WTC11 (cell line): ENCODE results near the gene NSMF. TPM values are rescaled to one million over a fixed set of nuclear protein-coding genes. Genes with fewer than 3 reads are reported as not detected.

Experiments
- ATAC-seq: fragments of 200-7000 bp; cut with Tn5 transposase; 2 replicates; pipeline ENCODE4 v1.10.0; 2021; ENCODE audit warnings: mild to moderate bottlenecking, moderate library complexity
- CTCF ChIA-PET: fragments of 300-600 bp; sonication (Branson Sonifier 250); formaldehyde crosslinking; loops from one replicate; lab custom pipeline; 2021; ENCODE audit warnings: antibody characterized with exemption; lab: Charles Lee
- POLR2A ChIA-PET: fragments of 350-600 bp; sonication (Branson Sonifier 250); formaldehyde crosslinking; loops from one replicate; lab custom pipeline; 2021; ENCODE audit warnings: antibody characterized with exemption; lab: Charles Lee
- DNase-seq: peaks from one replicate; pipeline ENCODE4 v3.0.0; 2021; ENCODE audit warnings: low spot score
- H3K27ac Mint-ChIP-seq: 2 replicates; pipeline ENCODE4 v1.8.0; 2021; ENCODE audit warnings: mixed read lengths
- H3K27me3 Mint-ChIP-seq: 2 replicates; pipeline ENCODE4 v1.8.0; 2021; ENCODE audit warnings: low read depth, mild to moderate bottlenecking, moderate library complexity, mixed read lengths
- H3K36me3 Mint-ChIP-seq: 2 replicates; pipeline ENCODE4 v1.8.0; 2021; ENCODE audit warnings: mixed read lengths
- H3K4me1 Mint-ChIP-seq: 2 replicates; pipeline ENCODE4 v1.8.0; 2022; ENCODE audit warnings: mixed read lengths
- H3K4me3 Mint-ChIP-seq: 2 replicates; pipeline ENCODE4 v1.8.0; 2021; ENCODE audit warnings: mild to moderate bottlenecking, moderate library complexity, mixed read lengths
- H3K9me3 Mint-ChIP-seq: 2 replicates; pipeline ENCODE4 v1.8.0; 2021; ENCODE audit warnings: mixed read lengths
- ATF1 ChIP-seq: sonication (generic); formaldehyde crosslinking; IDR thresholded peaks from 2 replicates; pipeline ENCODE4 v1.8.1; 2023; ENCODE audit warnings: mild to moderate bottlenecking, moderate library complexity, missing genetic modification reagents
- CREB1 ChIP-seq: sonication (generic); formaldehyde crosslinking; IDR thresholded peaks from 2 replicates; pipeline ENCODE4 v1.8.0; 2023; ENCODE audit warnings: mild to moderate bottlenecking, missing genetic modification reagents
- ELF4 ChIP-seq: sonication (generic); formaldehyde crosslinking; IDR thresholded peaks from 2 replicates; pipeline ENCODE4 v1.8.1; 2022; ENCODE audit warnings: low read depth, mild to moderate bottlenecking, moderate library complexity, missing genetic modification reagents
- FOXJ3 ChIP-seq: sonication (generic); formaldehyde crosslinking; IDR thresholded peaks from 2 replicates; pipeline ENCODE4 v1.9.0; 2021; ENCODE audit warnings: missing genetic modification reagents, mild to moderate bottlenecking, borderline replicate concordance
- FOXK1 ChIP-seq: sonication (generic); formaldehyde crosslinking; IDR thresholded peaks from 2 replicates; pipeline ENCODE4 v1.8.0; 2022; ENCODE audit warnings: mild to moderate bottlenecking, moderate library complexity, missing genetic modification reagents
- FOXP1 ChIP-seq: sonication (generic); formaldehyde crosslinking; IDR thresholded peaks from 2 replicates; pipeline ENCODE4 v1.8.0; 2022; ENCODE audit warnings: missing genetic modification reagents, mild to moderate bottlenecking, moderate library complexity, borderline replicate concordance
- NFATC4 ChIP-seq: fragments of 250-450 bp; sonication (Bioruptor Pico); IDR thresholded peaks from 2 replicates; pipeline ENCODE4 v1.9.0; 2021; ENCODE audit warnings: mild to moderate bottlenecking
- NFE2L1 ChIP-seq: sonication (generic); formaldehyde crosslinking; IDR thresholded peaks from 2 replicates; pipeline ENCODE4 v1.8.1; 2023; ENCODE audit warnings: missing genetic modification reagents
- NFYB ChIP-seq: sonication (generic); formaldehyde crosslinking; conservative IDR thresholded peaks from 2 replicates; pipeline ENCODE4 v1.8.0; 2022; ENCODE audit warnings: low read depth, missing genetic modification reagents
- NR1H2 ChIP-seq: sonication (generic); formaldehyde crosslinking; IDR thresholded peaks from 2 replicates; pipeline ENCODE4 v1.9.0; 2021; ENCODE audit warnings: mild to moderate bottlenecking, moderate library complexity, missing genetic modification reagents
- PRRX2 ChIP-seq: fragments of 250-450 bp; sonication (Bioruptor Pico); IDR thresholded peaks from 2 replicates; pipeline ENCODE4 v1.8.0; 2021; ENCODE audit warnings: mild to moderate bottlenecking
- RORB ChIP-seq: fragments of 250-450 bp; sonication (Bioruptor Pico); IDR thresholded peaks from 2 replicates; pipeline ENCODE4 v1.9.0; 2021; ENCODE audit warnings: mild to moderate bottlenecking
- ZBTB21 ChIP-seq: sonication (generic); formaldehyde crosslinking; IDR thresholded peaks from 2 replicates; pipeline ENCODE4 v1.8.1; 2023; ENCODE audit warnings: mild to moderate bottlenecking, missing genetic modification reagents, borderline replicate concordance
- ZNF138 ChIP-seq: sonication (generic); formaldehyde crosslinking; conservative IDR thresholded peaks from 2 replicates; pipeline ENCODE4 v1.8.1; 2022; ENCODE audit warnings: mild to moderate bottlenecking, moderate library complexity, missing genetic modification reagents
- ZNF232 ChIP-seq: sonication (generic); formaldehyde crosslinking; IDR thresholded peaks from 2 replicates; pipeline ENCODE4 v1.8.0; 2022; ENCODE audit warnings: mild to moderate bottlenecking, missing genetic modification reagents
- ZNF396 ChIP-seq: fragments of 250-450 bp; sonication (Bioruptor Pico); IDR thresholded peaks from 2 replicates; pipeline ENCODE4 v1.8.0; 2021; ENCODE audit warnings: mild to moderate bottlenecking, moderate library complexity, borderline replicate concordance
- ZNF423 ChIP-seq: fragments of 250-450 bp; sonication (Bioruptor Pico); IDR thresholded peaks from 2 replicates; pipeline ENCODE4 v2.1.2; 2022; ENCODE audit warnings: mild to moderate bottlenecking, moderate library complexity
- total RNA-seq: library from RNA; stranded (reverse); gene quantifications from 3 replicates; pipeline ENCODE4 v1.2.3, GENCODE V29; 2021
- TF ChIP-seq, protein P1 (sequence below): sonication (generic); formaldehyde crosslinking; IDR thresholded peaks from 2 replicates; pipeline ENCODE4 v1.8.1; 2023; ENCODE audit warnings: mild to moderate bottlenecking, missing genetic modification reagents, moderate library complexity
- TF ChIP-seq, protein P2 (sequence below): fragments of 250-450 bp; sonication (Bioruptor Pico); conservative IDR thresholded peaks from 2 replicates; pipeline ENCODE4 v1.9.0; 2021; ENCODE audit warnings: mild to moderate bottlenecking
- TF ChIP-seq, protein P3 (sequence below): fragments of 250-450 bp; sonication (Bioruptor Pico); IDR thresholded peaks from 2 replicates; pipeline ENCODE4 v1.9.0; 2021; ENCODE audit warnings: mild to moderate bottlenecking, borderline replicate concordance
- TF ChIP-seq, protein P4 (sequence below): sonication (generic); formaldehyde crosslinking; conservative IDR thresholded peaks from 2 replicates; pipeline ENCODE4 v1.8.1; 2023; ENCODE audit warnings: mild to moderate bottlenecking, low read depth, missing genetic modification reagents, moderate library complexity
- TF ChIP-seq, protein P5 (sequence below): fragments of 250-450 bp; sonication (Bioruptor Pico); IDR thresholded peaks from 2 replicates; pipeline ENCODE4 v1.9.0; 2021; ENCODE audit warnings: mild to moderate bottlenecking

NSMF gene
- total RNA-seq, 1 experiment from 2014 or later: 61.9 TPM

DNA sequence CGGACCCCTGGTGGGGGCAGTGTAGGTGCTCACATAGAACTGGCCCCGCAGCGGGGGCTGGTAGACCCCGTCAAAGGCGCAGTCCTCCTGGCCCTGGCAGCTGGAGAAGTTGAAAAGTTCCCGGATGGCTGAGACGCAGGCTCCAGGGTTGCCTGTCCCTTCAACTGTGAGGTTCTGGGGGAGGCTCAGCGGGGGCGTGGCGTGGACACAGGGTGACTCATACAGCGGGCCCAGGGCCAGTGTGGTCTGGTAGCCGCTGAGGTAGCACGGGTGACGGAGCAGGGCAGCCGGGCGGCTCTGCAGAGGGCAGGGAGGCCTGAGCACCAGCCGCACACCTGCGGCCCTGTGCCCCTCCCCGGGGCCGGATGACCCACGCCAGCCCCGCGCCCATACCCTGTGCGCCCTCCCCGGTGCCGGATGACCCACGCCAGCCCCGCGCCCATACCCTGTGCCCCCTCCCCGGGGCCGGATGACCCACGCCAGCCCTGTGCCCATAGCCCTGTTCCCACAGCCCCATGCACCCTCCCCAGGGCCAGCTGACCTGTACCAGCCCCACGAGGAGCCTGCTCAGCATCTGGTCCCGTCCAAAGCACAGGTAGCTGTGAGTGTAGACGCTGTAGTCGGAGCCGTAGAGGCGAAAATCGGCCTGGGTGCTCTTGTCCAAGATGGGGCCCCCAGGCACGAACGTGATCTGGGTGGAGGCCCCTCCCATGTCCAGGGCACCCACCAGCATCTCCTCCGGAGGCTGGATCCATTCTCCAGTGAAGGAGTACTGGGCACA, 23.0 kb downstream of the NSMF start (continued):
- TF ChIP-seq NFE2L1 (CRISPR knock-in tag): no peak
- TF ChIP-seq, protein P1, sequence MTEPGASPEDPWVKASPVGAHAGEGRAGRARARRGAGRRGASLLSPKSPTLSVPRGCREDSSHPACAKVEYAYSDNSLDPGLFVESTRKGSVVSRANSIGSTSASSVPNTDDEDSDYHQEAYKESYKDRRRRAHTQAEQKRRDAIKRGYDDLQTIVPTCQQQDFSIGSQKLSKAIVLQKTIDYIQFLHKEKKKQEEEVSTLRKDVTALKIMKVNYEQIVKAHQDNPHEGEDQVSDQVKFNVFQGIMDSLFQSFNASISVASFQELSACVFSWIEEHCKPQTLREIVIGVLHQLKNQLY (CRISPR knock-in tag): no peak
- TF ChIP-seq NFYB: no peak
- TF ChIP-seq ELF4 (CRISPR knock-in tag): no peak
- no peak for TF ChIP-seq ZNF232 (CRISPR knock-in tag)
- TF ChIP-seq FOXJ3 (CRISPR knock-in tag): no peak
- TF ChIP-seq, protein P2, sequence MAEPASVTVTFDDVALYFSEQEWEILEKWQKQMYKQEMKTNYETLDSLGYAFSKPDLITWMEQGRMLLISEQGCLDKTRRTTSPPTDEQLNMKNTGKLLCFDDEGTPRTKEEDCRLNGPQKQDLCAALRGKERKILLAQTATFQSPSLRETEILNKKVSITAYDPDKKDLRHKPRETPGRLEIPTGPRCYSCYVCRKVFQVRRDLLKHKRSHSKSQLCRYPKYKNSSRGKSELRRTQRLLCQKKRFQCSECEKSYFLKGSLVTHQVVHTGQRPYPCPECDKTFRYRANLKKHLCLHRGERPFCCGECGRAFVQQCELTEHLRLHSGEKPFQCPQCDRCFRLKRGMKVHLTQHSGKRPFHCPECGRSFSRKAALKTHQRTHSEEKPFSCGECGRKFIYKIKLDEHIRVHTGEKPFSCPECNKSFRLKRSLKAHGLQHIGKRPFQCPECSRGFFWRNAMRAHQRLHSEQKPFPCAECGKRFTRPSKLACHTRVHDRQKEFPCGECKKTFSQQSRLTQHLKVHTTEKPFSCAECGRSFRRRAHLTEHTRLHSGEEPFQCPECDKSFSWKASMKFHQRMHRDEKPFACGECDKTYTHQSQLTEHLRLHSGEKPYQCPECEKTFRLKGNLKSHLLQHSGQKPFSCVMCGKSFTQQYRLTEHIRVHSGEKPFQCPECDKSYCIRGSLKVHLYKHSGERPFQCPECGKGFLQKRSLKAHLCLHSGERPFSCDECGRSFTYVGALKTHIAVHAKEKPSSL (CRISPR knock-in tag): no peak
- TF ChIP-seq FOXK1 (CRISPR knock-in tag): no peak
- TF ChIP-seq ZNF138 (CRISPR knock-in tag): no peak
- no peak for TF ChIP-seq CREB1 (CRISPR knock-in tag)
- TF ChIP-seq NR1H2 (CRISPR knock-in tag): no peak
- no peak for TF ChIP-seq RORB (CRISPR knock-in tag)
- TF ChIP-seq, all 79 proteins: peak for 0

DNA sequence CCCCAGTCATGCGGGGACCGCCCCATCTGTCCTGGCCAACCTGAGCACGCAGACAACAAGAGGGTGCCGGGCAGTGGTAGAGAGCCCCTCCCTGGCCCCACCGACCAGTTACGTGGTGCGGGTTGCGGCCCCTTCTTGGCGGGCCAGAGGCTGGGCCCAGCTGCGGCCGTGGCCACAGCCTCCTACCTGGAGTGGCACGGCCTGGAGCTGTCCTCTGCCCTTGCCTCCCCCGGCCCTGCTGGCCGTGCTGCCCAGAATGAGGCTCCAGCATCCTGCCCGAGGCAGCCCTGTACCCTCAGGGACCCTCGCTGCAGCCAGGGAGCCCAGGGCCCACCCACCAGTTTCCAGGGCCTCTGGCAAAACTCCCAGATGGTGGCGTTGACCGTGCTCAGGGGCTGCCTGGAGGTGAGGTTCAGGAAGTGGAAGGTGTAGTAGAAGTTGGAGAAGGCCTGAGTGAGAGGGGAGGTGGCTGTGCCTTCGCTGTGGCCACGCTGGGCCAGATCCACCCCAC, 23.7 kb downstream of the NSMF start:
- no peaks in the 10 kb centered on the region for H3K4me1 Mint-ChIP-seq
- ATAC-seq (no peak), DNase-seq (no peak)
- H3K9me3 Mint-ChIP-seq: no peaks in the 10 kb centered on the region
- ChIA-PET CTCF (interaction anchor here (1.0 kb wide), 1 partner anchor 13 kb away, joined by 3 read pairs; the partner anchor contains the start of gene EXD3), POLR2A (no interaction called here)
- H3K27me3 Mint-ChIP-seq: no peaks in the 10 kb centered on the region
- no peak for TF ChIP-seq ZBTB21 (CRISPR knock-in tag)
- no peak for TF ChIP-seq FOXP1
- TF ChIP-seq NFATC4 (CRISPR knock-in tag): no peak
- TF ChIP-seq ZNF396 (CRISPR knock-in tag): no peak
- TF ChIP-seq ATF1 (CRISPR knock-in tag): no peak
- no peak overlapping the region for H3K4me3 Mint-ChIP-seq
- no peaks in the 10 kb centered on the region for H3K36me3 Mint-ChIP-seq
- no peak overlapping the region for H3K27ac Mint-ChIP-seq

DNA sequence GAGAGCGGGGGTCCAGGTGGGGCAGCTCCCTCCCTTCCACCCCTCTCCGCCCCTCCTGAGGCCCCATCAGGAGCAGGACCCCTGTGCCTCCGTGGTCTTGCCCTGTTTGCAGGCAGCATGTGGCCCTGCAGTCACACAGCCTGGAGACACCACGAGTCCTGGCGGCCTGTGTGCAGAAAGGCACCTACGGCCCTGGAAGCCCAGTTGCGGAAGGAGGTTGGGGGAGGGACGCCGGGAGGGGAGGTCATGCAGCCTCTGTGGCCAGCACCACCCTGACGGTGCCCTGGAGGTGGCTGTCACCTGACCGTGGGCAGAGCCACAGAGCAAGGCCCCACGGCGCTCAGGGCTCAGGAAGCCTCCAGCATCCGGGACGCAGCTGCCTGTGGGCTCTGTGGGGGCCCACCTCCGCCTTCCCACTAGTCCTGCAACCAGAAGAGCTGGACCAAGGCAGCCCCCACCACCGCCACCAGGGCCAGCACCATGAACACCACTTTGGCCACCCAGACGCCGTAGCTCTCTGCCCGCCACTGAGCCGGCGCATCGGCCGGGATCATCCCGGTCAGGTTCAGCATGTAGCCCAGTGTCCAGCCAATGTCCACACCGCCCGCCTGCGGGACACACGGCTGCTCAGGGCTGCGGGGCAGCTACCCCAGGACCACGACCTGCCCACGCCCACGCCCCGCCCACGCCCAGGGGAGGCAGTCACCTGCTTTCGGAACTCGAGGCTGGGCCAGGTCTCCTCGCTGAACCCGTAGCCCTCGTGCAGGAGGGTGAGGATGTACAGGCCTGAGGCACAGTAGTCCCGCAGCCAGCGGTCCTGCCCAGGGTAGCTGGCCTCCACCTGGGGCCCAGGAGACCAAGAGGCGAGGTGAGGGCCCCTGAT, 24.4 kb downstream of the NSMF start:
- Mint-ChIP-seq H3K27me3 (no peaks in the 10 kb centered on the region), H3K4me3 (no peak overlapping the region), H3K9me3 (no peaks in the 10 kb centered on the region), H3K27ac (no peak overlapping the region), H3K36me3 (no peaks in the 10 kb centered on the region), H3K4me1 (no peaks in the 10 kb centered on the region)
- ChIA-PET CTCF (interaction anchor here (1.0 to 1.6 kb wide), 3 partner anchors 12 to 75 kb away, joined by 3 to 6 read pairs (median 3); partner anchors contain the start of gene EXD3), POLR2A (no interaction called here)
- ATAC-seq (no peak), DNase-seq (no peak)
- TF ChIP-seq FOXK1 (CRISPR knock-in tag): no peak
- no peak for TF ChIP-seq ATF1 (CRISPR knock-in tag)
- TF ChIP-seq, protein P3, sequence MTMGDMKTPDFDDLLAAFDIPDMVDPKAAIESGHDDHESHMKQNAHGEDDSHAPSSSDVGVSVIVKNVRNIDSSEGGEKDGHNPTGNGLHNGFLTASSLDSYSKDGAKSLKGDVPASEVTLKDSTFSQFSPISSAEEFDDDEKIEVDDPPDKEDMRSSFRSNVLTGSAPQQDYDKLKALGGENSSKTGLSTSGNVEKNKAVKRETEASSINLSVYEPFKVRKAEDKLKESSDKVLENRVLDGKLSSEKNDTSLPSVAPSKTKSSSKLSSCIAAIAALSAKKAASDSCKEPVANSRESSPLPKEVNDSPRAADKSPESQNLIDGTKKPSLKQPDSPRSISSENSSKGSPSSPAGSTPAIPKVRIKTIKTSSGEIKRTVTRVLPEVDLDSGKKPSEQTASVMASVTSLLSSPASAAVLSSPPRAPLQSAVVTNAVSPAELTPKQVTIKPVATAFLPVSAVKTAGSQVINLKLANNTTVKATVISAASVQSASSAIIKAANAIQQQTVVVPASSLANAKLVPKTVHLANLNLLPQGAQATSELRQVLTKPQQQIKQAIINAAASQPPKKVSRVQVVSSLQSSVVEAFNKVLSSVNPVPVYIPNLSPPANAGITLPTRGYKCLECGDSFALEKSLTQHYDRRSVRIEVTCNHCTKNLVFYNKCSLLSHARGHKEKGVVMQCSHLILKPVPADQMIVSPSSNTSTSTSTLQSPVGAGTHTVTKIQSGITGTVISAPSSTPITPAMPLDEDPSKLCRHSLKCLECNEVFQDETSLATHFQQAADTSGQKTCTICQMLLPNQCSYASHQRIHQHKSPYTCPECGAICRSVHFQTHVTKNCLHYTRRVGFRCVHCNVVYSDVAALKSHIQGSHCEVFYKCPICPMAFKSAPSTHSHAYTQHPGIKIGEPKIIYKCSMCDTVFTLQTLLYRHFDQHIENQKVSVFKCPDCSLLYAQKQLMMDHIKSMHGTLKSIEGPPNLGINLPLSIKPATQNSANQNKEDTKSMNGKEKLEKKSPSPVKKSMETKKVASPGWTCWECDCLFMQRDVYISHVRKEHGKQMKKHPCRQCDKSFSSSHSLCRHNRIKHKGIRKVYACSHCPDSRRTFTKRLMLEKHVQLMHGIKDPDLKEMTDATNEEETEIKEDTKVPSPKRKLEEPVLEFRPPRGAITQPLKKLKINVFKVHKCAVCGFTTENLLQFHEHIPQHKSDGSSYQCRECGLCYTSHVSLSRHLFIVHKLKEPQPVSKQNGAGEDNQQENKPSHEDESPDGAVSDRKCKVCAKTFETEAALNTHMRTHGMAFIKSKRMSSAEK (CRISPR knock-in tag): no peak
- TF ChIP-seq PRRX2 (CRISPR knock-in tag): no peak
- TF ChIP-seq, protein P4, sequence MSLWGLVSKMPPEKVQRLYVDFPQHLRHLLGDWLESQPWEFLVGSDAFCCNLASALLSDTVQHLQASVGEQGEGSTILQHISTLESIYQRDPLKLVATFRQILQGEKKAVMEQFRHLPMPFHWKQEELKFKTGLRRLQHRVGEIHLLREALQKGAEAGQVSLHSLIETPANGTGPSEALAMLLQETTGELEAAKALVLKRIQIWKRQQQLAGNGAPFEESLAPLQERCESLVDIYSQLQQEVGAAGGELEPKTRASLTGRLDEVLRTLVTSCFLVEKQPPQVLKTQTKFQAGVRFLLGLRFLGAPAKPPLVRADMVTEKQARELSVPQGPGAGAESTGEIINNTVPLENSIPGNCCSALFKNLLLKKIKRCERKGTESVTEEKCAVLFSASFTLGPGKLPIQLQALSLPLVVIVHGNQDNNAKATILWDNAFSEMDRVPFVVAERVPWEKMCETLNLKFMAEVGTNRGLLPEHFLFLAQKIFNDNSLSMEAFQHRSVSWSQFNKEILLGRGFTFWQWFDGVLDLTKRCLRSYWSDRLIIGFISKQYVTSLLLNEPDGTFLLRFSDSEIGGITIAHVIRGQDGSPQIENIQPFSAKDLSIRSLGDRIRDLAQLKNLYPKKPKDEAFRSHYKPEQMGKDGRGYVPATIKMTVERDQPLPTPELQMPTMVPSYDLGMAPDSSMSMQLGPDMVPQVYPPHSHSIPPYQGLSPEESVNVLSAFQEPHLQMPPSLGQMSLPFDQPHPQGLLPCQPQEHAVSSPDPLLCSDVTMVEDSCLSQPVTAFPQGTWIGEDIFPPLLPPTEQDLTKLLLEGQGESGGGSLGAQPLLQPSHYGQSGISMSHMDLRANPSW: no peak
- TF ChIP-seq, protein P5, sequence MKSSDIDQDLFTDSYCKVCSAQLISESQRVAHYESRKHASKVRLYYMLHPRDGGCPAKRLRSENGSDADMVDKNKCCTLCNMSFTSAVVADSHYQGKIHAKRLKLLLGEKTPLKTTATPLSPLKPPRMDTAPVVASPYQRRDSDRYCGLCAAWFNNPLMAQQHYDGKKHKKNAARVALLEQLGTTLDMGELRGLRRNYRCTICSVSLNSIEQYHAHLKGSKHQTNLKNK (CRISPR knock-in tag): no peak
- no peak for TF ChIP-seq ZNF423
